Fibroblast of the aortic adventitia (primary cell): ENCODE results near the gene SLC15A1. TPM values are rescaled to one million over a fixed set of nuclear protein-coding genes. Genes with fewer than 3 reads are reported as not detected.

ENCODE experiments used
- DNase-seq: peaks from one replicate; pipeline ENCODE4 v3.0.0-alpha.2; 2010; ENCODE audit warnings: low read depth
- H3K4me3 ChIP-seq: 2 replicates; pipeline ENCODE4 v1.5.1; 2011; ENCODE audit warnings: low read depth, mild to moderate bottlenecking, control low read depth, low read length, moderate library complexity
- CTCF ChIP-seq: IDR thresholded peaks from 2 replicates; pipeline ENCODE4 v1.5.1; 2011; ENCODE audit warnings: mild to moderate bottlenecking, low read length, control low read depth, inconsistent platforms; ENCODE audit not compliant: insufficient read depth
- total RNA-seq: library from RNA; depleted of rRNA; stranded (reverse); fragments of >200 nt; gene quantifications from 2 replicates; pipeline ENCODE4 v1.2.3, GENCODE V29; 2012; ENCODE audit warnings: low replicate concordance

The SLC15A1 gene
- total RNA-seq, 1 donor, result not detected

GRCh38 chr13:98658131-98658530 is 94.3 kb downstream of the SLC15A1 start:
- TF ChIP-seq CTCF, result no peak
- peak; percentile 42 for DNase-seq
- H3K4me3 ChIP-seq, result peak overlapping the region; percentile 3

- H3K4me3 ChIP-seq, result no peak overlapping the region
- no peak for TF ChIP-seq CTCF
- no peak for DNase-seq
Measured at GRCh38 chr13:98657506-98658085, 94.9 kb downstream of the SLC15A1 start.

- DNase-seq, result no peak
- H3K4me3 ChIP-seq, result no peak overlapping the region
- TF ChIP-seq CTCF, result no peak
Measured at GRCh38 chr13:98656223-98656622, 96.2 kb downstream of the SLC15A1 start.

GRCh38 chr13:98653463-98653985 is 98.9 kb downstream of the SLC15A1 start:
- peak; percentile 77 for DNase-seq
- peak; percentile 94 for TF ChIP-seq CTCF
- no peak overlapping the region for H3K4me3 ChIP-seq

- no peak for DNase-seq
- no peak for TF ChIP-seq CTCF
- H3K4me3 ChIP-seq, result no peak overlapping the region
Measured at GRCh38 chr13:98652721-98653462, 99.6 kb downstream of the SLC15A1 start.

GRCh38 chr13:98652276-98652675 is 100.2 kb downstream of the SLC15A1 start:
- no peak for DNase-seq
- H3K4me3 ChIP-seq, result no peak overlapping the region
- no peak for TF ChIP-seq CTCF
